Thoracic aorta (tissue), 2 donors: ENCODE data around the gene ZWINT. TPM values are rescaled to one million over a fixed set of nuclear protein-coding genes. Genes with fewer than 3 reads are reported as not detected.

Experiments
- ATAC-seq: fragments of 150-250 bp; one replicate; pipeline ENCODE4 v1.8.0; 2017; ENCODE audit warnings: low read depth; ENCODE audit not compliant: insufficient number of reproducible peaks, low FRiP score
- DNase-seq: peaks from one replicate; pipeline ENCODE4 v3.0.0-alpha.2; 2020; ENCODE audit warnings: low spot score
- H3K27ac ChIP-seq, 2 donors: fragments of 200-600 bp; sonication (generic); 1 replicate in 1 of 2; 2 replicates in 1 of 2; pipeline ENCODE4 v1.5.1; 2016; ENCODE audit warnings: mild to moderate bottlenecking in 2 of 2, moderate library complexity in 2 of 2
- H3K27me3 ChIP-seq: fragments of 200-600 bp; sonication (generic); replicated peaks from 2 replicates; pipeline ENCODE4 v1.6.0; 2016; ENCODE audit warnings: mild to moderate bottlenecking; ENCODE audit not compliant: insufficient read depth
- H3K36me3 ChIP-seq: fragments of 200-600 bp; sonication (generic); one replicate; pipeline ENCODE4 v1.5.1; 2016
- H3K4me1 ChIP-seq, 2 donors: fragments of 200-600 bp; sonication (generic); 1 replicate in 1 of 2; 2 replicates in 1 of 2; pipeline versions ENCODE4 v1.5.1 to v1.6.0; 2016; ENCODE audit warnings: low read depth in 2 of 2, mild to moderate bottlenecking in 1 of 2; ENCODE audit not compliant: control insufficient read depth in 1 of 2
- H3K4me3 ChIP-seq: fragments of 200-600 bp; sonication (generic); 2 replicates; pipeline ENCODE4 v1.5.1; 2016; ENCODE audit warnings: mild to moderate bottlenecking
- H3K9me3 ChIP-seq: fragments of 200-600 bp; sonication (generic); 2 replicates; pipeline ENCODE4 v1.5.1; 2016
- CTCF ChIP-seq: fragments of 200-600 bp; sonication (generic); IDR thresholded peaks from one replicate; pipeline ENCODE4 v1.5.1; 2019; ENCODE audit warnings: antibody characterized with exemption
- total RNA-seq, 2 donors: library from RNA; depleted of rRNA; stranded (reverse); fragments of >200 nt; gene quantifications; one replicate each; pipeline versions ENCODE4 v1.1.0 to v1.2.3, GENCODE V29; 2016

The ZWINT gene
- total RNA-seq, 2 donors from 2014 or later, result 0.41 to 0.78 TPM

GRCh38 chr10:56317603-56318002 lies 43.5 kb downstream of the ZWINT start:
- Histone ChIP-seq H3K4me1 (no peaks in the 10 kb centered on the region), H3K4me3 (no peak overlapping the region), H3K27me3 (no peaks in the 10 kb centered on the region), H3K36me3 (no peaks in the 10 kb centered on the region), H3K27ac (no peak overlapping the region), H3K9me3 (no peaks in the 10 kb centered on the region)
- TF ChIP-seq CTCF, result no peak
- ATAC-seq, result no peak
- DNase-seq, result no peak

DNA sequence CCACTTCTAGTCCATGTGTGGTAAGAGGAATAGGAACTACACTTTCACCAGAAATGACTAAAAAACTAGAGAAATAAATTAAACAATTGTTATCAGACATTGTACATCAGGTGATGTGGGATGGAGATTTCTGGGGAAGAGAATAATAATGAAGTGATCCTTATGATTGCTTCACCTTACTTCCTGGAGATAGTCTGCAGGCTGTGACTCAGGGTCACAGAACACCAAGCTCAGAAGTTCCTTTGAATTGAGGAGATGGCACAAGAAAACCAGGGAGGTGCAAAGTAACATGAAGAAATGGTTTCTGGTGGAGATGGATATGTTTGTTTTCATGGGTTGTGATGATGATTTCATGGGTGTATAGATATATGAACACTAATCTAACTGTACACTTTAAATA lies 44.5 kb downstream of the ZWINT start:
- ATAC-seq (no peak), DNase-seq (no peak)
- no peaks in the 10 kb centered on the region for H3K4me1 ChIP-seq
- H3K27me3 ChIP-seq, result no peaks in the 10 kb centered on the region
- H3K9me3 ChIP-seq, result no peaks in the 10 kb centered on the region
- H3K4me3 ChIP-seq, result no peak overlapping the region
- no peak for TF ChIP-seq CTCF
- H3K27ac ChIP-seq, result no peak overlapping the region
- no peaks in the 10 kb centered on the region for H3K36me3 ChIP-seq
